Trophoblast cell (in vitro differentiated cells and primary cell): ENCODE measurements around the gene H6PD.
A peak's percentile ranks its signal among the peaks of the same experiment; 100 is the strongest.

Experiments
- DNase-seq, 2 donors: peaks; one replicate each; pipeline ENCODE4 v3.0.0-alpha.2; 2016
- H2AFZ ChIP-seq: 2 replicates; pipeline ENCODE4 v1.6.1; 2013; ENCODE audit warnings: low read length, moderate library complexity, mild to moderate bottlenecking; ENCODE audit not compliant: insufficient read depth, poor library complexity
- H2AK5ac ChIP-seq: 2 replicates; pipeline ENCODE4 v1.6.1; 2013; ENCODE audit warnings: mild to moderate bottlenecking, low read length
- H2BK120ac ChIP-seq: 2 replicates; pipeline ENCODE4 v1.6.1; 2013; ENCODE audit warnings: low read length, mild to moderate bottlenecking, moderate library complexity; ENCODE audit not compliant: insufficient read depth, poor library complexity
- H2BK12ac ChIP-seq: 2 replicates; pipeline ENCODE4 v1.6.1; 2013; ENCODE audit warnings: mild to moderate bottlenecking, low read length, moderate library complexity
- H2BK5ac ChIP-seq: 2 replicates; pipeline ENCODE4 v1.6.1; 2013; ENCODE audit warnings: low read length, low read depth, moderate library complexity, mild to moderate bottlenecking; ENCODE audit not compliant: poor library complexity
- H3K14ac ChIP-seq: 2 replicates; pipeline ENCODE4 v1.6.1; 2013; ENCODE audit warnings: mild to moderate bottlenecking, low read length
- H3K18ac ChIP-seq: 2 replicates; pipeline ENCODE4 v1.6.1; 2013; ENCODE audit warnings: mild to moderate bottlenecking, low read length
- H3K23ac ChIP-seq: 2 replicates; pipeline ENCODE4 v1.6.1; 2013; ENCODE audit warnings: low read length
- H3K27ac ChIP-seq: 2 replicates; pipeline ENCODE4 v1.5.1; 2013; ENCODE audit warnings: low read depth, mild to moderate bottlenecking, inconsistent platforms, low read length, moderate library complexity
- H3K27me3 ChIP-seq: 2 replicates; pipeline ENCODE4 v1.6.1; 2013; ENCODE audit warnings: inconsistent platforms, mild to moderate bottlenecking, low read length, moderate library complexity; ENCODE audit not compliant: insufficient read depth
- H3K36me3 ChIP-seq, 2 experiments: 1 replicate in 1 of 2; 2 replicates in 1 of 2; pipeline ENCODE4 v1.6.1; 2013; ENCODE audit warnings: low read length in 2 of 2, mild to moderate bottlenecking in 2 of 2, moderate library complexity in 1 of 2; ENCODE audit not compliant: insufficient read depth in 2 of 2, control insufficient read depth in 1 of 2
- H3K4ac ChIP-seq: 2 replicates; pipeline ENCODE4 v1.6.1; 2013; ENCODE audit warnings: low read depth, mild to moderate bottlenecking, low read length, moderate library complexity
- H3K4me1 ChIP-seq, 2 experiments: 1 replicate in 1 of 2; 2 replicates in 1 of 2; pipeline ENCODE4 v1.6.1; 2013; ENCODE audit warnings: low read length in 2 of 2, mild to moderate bottlenecking in 2 of 2, moderate library complexity in 1 of 2; ENCODE audit not compliant: insufficient read depth in 2 of 2, control insufficient read depth in 1 of 2
- H3K4me2 ChIP-seq: 2 replicates; pipeline ENCODE4 v1.6.1; 2013; ENCODE audit warnings: inconsistent platforms, mild to moderate bottlenecking, low read length, moderate library complexity
- H3K4me3 ChIP-seq: 2 replicates; pipeline ENCODE4 v1.5.1; 2013; ENCODE audit warnings: mild to moderate bottlenecking, low read depth, low read length, inconsistent platforms
- H3K79me1 ChIP-seq: one replicate; pipeline ENCODE4 v1.6.1; 2013; ENCODE audit warnings: low read length
- H3K79me2 ChIP-seq: 2 replicates; pipeline ENCODE4 v1.6.1; 2013; ENCODE audit warnings: low read length, mild to moderate bottlenecking; ENCODE audit not compliant: control insufficient read depth, insufficient read depth, poor library complexity
- H3K9ac ChIP-seq: 2 replicates; pipeline ENCODE4 v1.6.1; 2013; ENCODE audit warnings: mild to moderate bottlenecking, low read length
- H3K9me3 ChIP-seq: 2 replicates; pipeline ENCODE4 v1.6.1; 2013; ENCODE audit warnings: low read depth, mild to moderate bottlenecking, control low read depth, inconsistent platforms, low read length; ENCODE audit not compliant: insufficient read depth
- H4K12ac ChIP-seq: 2 replicates; pipeline ENCODE4 v1.6.1; 2013; ENCODE audit warnings: low read depth, mild to moderate bottlenecking, low read length, moderate library complexity
- H4K8ac ChIP-seq: 2 replicates; pipeline ENCODE4 v1.6.1; 2013; ENCODE audit warnings: low read depth, mild to moderate bottlenecking, low read length, moderate library complexity
- H4K91ac ChIP-seq: one replicate; pipeline ENCODE4 v1.6.1; 2013; ENCODE audit warnings: low read depth, mild to moderate bottlenecking, low read length, moderate library complexity
- WGBS: extraction: QIAGEN DNeasy Blood & Tissue Kit; methylation state at CpG from one replicate; pipeline ENCODE4 v1.1.7; 2013; ENCODE audit warnings: missing lambda C conversion rate; ENCODE audit not compliant: insufficient read length, insufficient coverage; ENCODE audit errors: extremely low coverage; 5-methylcytosine and 5-hydroxymethylcytosine counted together

H6PD gene

GRCh38 chr1:9229549-9229948 lies 5.0 kb upstream of the H6PD start:
- Histone ChIP-seq H3K79me1 (peaks cover 4% of the 10 kb centered on the region), H4K12ac (no peak overlapping the region), H3K23ac (no peak overlapping the region), H3K4me2 (no peak overlapping the region), H3K18ac (no peak overlapping the region), H4K91ac (no peak overlapping the region), H3K14ac (no peak overlapping the region), H2BK5ac (no peak overlapping the region), H4K8ac (no peak overlapping the region), H3K27ac (no peak overlapping the region), H2AFZ (no peak overlapping the region), H2BK120ac (no peak overlapping the region), H3K9me3 (peaks cover 2% of the 10 kb centered on the region), H3K27me3 (no peaks in the 10 kb centered on the region), H3K79me2 (no peaks in the 10 kb centered on the region), H3K4ac (no peak overlapping the region), H3K4me3 (no peak overlapping the region), H3K36me3 (no peaks in the 10 kb centered on the region), H3K9ac (no peak overlapping the region), H2BK12ac (no peak overlapping the region), H3K4me1 (peaks cover 3 to 6% of the 10 kb centered on the region in 2 experiments), H2AK5ac (no peak overlapping the region)
- peak in 1 of 2 donors; percentile 25 for DNase-seq
- no CpG with 5 or more reads among the region's 6 CpGs for WGBS

- Histone ChIP-seq H3K27ac (no peak overlapping the region), H4K12ac (no peak overlapping the region), H3K4me1 (peaks cover 5 to 8% of the 10 kb centered on the region in 2 experiments), H4K91ac (no peak overlapping the region), H3K36me3 (no peaks in the 10 kb centered on the region), H3K4me3 (no peak overlapping the region), H2BK12ac (no peak overlapping the region), H4K8ac (no peak overlapping the region), H3K9ac (no peak overlapping the region), H3K4ac (no peak overlapping the region), H2BK120ac (no peak overlapping the region), H3K18ac (no peak overlapping the region), H3K23ac (no peak overlapping the region), H3K14ac (no peak overlapping the region), H3K9me3 (peaks cover 2% of the 10 kb centered on the region), H2AK5ac (no peak overlapping the region), H3K79me2 (peaks cover 6% of the 10 kb centered on the region), H2AFZ (no peak overlapping the region), H2BK5ac (no peak overlapping the region), H3K27me3 (no peaks in the 10 kb centered on the region), H3K4me2 (no peak overlapping the region), H3K79me1 (peaks cover 11% of the 10 kb centered on the region)
- no peak for DNase-seq
- no CpG with 5 or more reads among the region's 7 CpGs for WGBS
Measured at GRCh38 chr1:9230869-9231533, 3.6 kb upstream of the H6PD start.

- no CpG with 5 or more reads among the region's 13 CpGs for WGBS
- no peak overlapping the region for H3K27ac ChIP-seq
- peaks cover 6% of the 10 kb centered on the region for H3K79me2 ChIP-seq
Measured at GRCh38 chr1:9231648-9232332, 2.8 kb upstream of the H6PD start.

GRCh38 chr1:9233241-9233941 lies 1.2 kb upstream of the H6PD start:
- no peak overlapping the region for H3K18ac ChIP-seq
- peak; percentile 35 to 43 for DNase-seq
- no peak overlapping the region for H2BK5ac ChIP-seq
- no peak overlapping the region for H3K23ac ChIP-seq
- H3K4me3 ChIP-seq, result no peak overlapping the region
- H3K4me2 ChIP-seq, result no peak overlapping the region
- H2BK120ac ChIP-seq, result no peak overlapping the region
- H3K4ac ChIP-seq, result no peak overlapping the region
- no peaks in the 10 kb centered on the region for H3K27me3 ChIP-seq
- H4K8ac ChIP-seq, result no peak overlapping the region
- H3K79me2 ChIP-seq, result peaks cover 6% of the 10 kb centered on the region
- no peaks in the 10 kb centered on the region for H3K36me3 ChIP-seq
- H3K9ac ChIP-seq, result no peak overlapping the region
- no CpG with 5 or more reads among the region's 20 CpGs for WGBS
- H3K27ac ChIP-seq, result no peak overlapping the region
- peaks cover 11% of the 10 kb centered on the region for H3K79me1 ChIP-seq
- no peak overlapping the region for H2AFZ ChIP-seq
- H3K14ac ChIP-seq, result no peak overlapping the region
- H2BK12ac ChIP-seq, result peak overlapping the region; percentile 8
- no peak overlapping the region for H2AK5ac ChIP-seq
- H4K91ac ChIP-seq, result no peak overlapping the region
- H3K4me1 ChIP-seq, result peaks cover 10 to 11% of the 10 kb centered on the region in 2 experiments
- H3K9me3 ChIP-seq, result peaks cover 2% of the 10 kb centered on the region
- no peak overlapping the region for H4K12ac ChIP-seq

More at GRCh38 chr1:9231648-9232332, 2.8 kb upstream of the H6PD start:
- H4K8ac ChIP-seq, result no peak overlapping the region
- no peak overlapping the region for H3K23ac ChIP-seq
- H3K9ac ChIP-seq, result no peak overlapping the region
- H3K27me3 ChIP-seq, result no peaks in the 10 kb centered on the region
- H3K79me1 ChIP-seq, result peaks cover 11% of the 10 kb centered on the region
- no peak overlapping the region for H2AK5ac ChIP-seq
- H3K18ac ChIP-seq, result no peak overlapping the region
- H3K36me3 ChIP-seq, result no peaks in the 10 kb centered on the region
- no peak overlapping the region for H2AFZ ChIP-seq
- H3K9me3 ChIP-seq, result peaks cover 2% of the 10 kb centered on the region
- no peak overlapping the region for H2BK12ac ChIP-seq
- no peak overlapping the region for H4K91ac ChIP-seq
- H3K4me2 ChIP-seq, result no peak overlapping the region
- H2BK120ac ChIP-seq, result peak overlapping the region; percentile 11
- no peak overlapping the region for H3K4me3 ChIP-seq
- no peak overlapping the region for H4K12ac ChIP-seq
- no peak overlapping the region for H2BK5ac ChIP-seq
- H3K4me1 ChIP-seq, result peaks cover 5 to 8% of the 10 kb centered on the region in 2 experiments
- no peak overlapping the region for H3K4ac ChIP-seq
- no peak for DNase-seq
- no peak overlapping the region for H3K14ac ChIP-seq
